Measurements from ENCODE around the gene TANC1.

TANC1 gene

DNA sequence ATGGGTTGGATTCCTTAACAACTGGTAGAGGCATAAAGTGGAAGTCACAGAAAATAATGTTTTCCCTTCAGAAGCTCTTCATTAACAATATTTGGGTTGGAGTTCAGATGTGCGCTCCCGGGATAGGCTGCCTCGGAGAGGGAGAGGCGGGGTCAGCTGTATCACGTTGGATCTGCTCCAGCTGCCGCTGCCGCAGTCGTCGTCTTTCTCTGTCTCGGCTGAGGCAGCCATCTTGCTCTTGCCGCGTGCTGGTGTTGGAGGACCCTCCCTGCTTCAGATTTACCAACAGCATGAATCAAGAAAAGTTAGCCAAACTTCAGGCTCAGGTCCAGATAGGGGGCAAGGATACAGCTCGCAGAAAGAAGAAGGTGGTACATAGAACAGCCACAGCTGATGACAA, 35.1 kb downstream of the TANC1 start:
- no peak for TF ChIP-seq JUND (IDR thresholded peaks at IDR 0.05; ENCODE audit: low read depth)

DNA sequence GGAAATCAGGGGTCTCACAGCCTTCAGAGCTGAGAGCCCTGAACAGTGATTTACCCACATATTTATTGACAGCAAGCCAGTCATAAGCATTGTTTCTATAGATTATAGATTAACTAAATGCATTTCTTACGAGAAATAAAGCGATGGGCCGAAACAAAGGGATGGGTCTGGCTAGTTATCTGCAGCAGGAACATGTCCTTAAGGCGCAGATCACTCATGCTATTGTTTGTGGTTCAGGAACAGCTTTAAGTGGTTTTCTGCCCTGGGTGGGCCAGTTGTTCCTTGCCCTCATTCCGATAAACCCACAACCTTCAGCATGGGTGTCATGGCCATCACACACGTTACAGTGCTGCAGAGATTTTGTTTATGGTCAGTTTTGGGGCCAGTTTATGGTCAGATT, 36.4 kb downstream of the TANC1 start:
- in situ Hi-C loops (cut with HindIII; ENCODE audit: low pct_unique_long_range_greater_than_20kb, low sequenced_read_pairs) = no loop called here
- no peak for DNase-seq (ENCODE audit: low read depth in 1 of 2, low spot score in 1 of 2)
- no peak for TF ChIP-seq JUND (IDR thresholded peaks at IDR 0.05; ENCODE audit: low read depth)

More for the DNA sequence above, 35.1 kb downstream of the TANC1 start:
- in situ Hi-C loops (cut with HindIII; ENCODE audit: low pct_unique_long_range_greater_than_20kb, low sequenced_read_pairs) = no loop called here
- no peak for DNase-seq (ENCODE audit: low read depth in 1 of 2, low spot score in 1 of 2)

DNA sequence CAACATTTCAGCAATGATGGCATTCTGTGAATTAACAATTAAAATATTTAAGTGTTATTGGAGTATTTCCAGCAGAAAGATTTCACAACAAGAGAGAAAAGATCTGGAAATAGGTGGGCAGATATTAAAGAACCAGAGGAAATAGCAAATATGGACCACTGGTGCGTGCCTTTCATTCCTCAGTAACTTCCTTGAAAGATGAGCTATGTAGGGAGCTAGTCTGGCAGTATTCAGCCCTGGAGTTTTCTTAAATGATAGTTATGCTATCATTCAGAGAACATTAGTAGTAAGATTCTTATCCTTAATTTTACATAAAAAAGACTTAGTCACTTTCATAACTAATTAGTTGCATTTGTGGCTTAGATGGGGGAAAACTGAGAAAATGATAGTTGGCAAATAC, 41.5 kb downstream of the TANC1 start:
- no peak for TF ChIP-seq JUND (IDR thresholded peaks at IDR 0.05; ENCODE audit: low read depth)
- in situ Hi-C loops (cut with HindIII; ENCODE audit: low pct_unique_long_range_greater_than_20kb, low sequenced_read_pairs) = no loop called here
- no peak for DNase-seq (ENCODE audit: low read depth in 1 of 2, low spot score in 1 of 2)

DNA sequence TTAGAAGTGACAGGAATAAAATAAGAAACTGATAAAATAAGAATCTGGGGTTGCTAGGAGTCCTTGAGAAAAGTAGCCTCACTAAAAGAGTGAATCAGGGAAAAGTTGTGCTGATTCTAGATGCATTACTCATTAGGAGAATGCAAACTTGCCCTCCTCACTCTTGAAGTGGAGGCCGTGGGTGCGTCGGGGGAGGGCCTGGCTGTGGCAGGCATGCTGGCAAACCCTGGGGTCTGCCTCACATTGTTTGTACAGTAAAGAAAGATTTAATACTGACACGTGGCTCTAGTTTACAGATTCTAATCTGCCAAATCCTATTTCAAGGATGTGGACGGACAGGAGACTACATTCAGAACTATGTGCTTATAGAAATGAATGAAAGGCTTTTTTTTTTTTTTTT, 41.9 kb downstream of the TANC1 start:
- TF ChIP-seq JUND (IDR thresholded peaks at IDR 0.05; ENCODE audit: low read depth) = no peak
- no peak for DNase-seq (ENCODE audit: low read depth in 1 of 2, low spot score in 1 of 2)
- in situ Hi-C loops (cut with HindIII; ENCODE audit: low pct_unique_long_range_greater_than_20kb, low sequenced_read_pairs) = no loop called here

DNA sequence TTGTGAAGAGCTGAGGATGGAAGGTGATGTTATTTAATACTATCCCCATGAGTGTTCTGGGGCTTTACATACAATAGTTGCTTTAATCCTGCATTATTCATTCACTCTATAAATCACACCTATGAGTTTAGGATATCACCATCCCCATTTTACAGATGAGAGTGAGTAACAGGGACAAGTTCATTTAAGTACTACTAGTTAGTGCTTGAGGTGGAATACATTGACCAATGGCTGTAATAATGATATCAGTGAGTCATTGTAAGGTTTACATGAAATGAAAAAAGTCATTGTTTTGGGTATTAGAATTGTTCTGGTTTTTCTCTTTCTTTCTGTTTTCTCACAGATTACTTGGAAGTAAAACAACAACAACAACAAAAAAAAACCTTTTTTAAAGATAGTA, 42.5 kb downstream of the TANC1 start:
- DNase-seq (ENCODE audit: low read depth in 1 of 2, low spot score in 1 of 2) = no peak
- TF ChIP-seq JUND (IDR thresholded peaks at IDR 0.05; ENCODE audit: low read depth) = no peak
- in situ Hi-C loops (cut with HindIII; ENCODE audit: low pct_unique_long_range_greater_than_20kb, low sequenced_read_pairs) = no loop called here

DNA sequence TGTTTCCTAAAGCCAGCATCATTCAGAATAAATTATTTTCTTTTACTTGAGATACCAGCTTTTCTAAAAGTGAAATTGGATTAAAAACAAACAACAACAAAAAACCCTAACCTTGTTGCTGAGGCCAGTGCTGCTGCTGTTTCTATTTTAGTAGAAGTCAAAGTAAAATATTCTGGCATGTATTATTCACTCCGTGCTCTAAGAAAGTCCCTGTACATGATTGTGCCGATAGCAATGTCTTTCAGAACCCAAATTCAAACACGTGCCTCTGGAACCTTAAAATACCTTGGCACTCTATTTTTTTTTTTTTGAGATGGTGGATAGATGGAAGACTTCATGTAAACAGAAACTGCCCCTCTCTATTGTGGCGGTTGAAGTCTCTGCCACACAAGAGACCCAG, 43.7 kb downstream of the TANC1 start:
- no peak for TF ChIP-seq JUND (IDR thresholded peaks at IDR 0.05; ENCODE audit: low read depth)
- no peak for DNase-seq (ENCODE audit: low read depth in 1 of 2, low spot score in 1 of 2)
- in situ Hi-C loops (cut with HindIII; ENCODE audit: low pct_unique_long_range_greater_than_20kb, low sequenced_read_pairs) = no loop called here

DNA sequence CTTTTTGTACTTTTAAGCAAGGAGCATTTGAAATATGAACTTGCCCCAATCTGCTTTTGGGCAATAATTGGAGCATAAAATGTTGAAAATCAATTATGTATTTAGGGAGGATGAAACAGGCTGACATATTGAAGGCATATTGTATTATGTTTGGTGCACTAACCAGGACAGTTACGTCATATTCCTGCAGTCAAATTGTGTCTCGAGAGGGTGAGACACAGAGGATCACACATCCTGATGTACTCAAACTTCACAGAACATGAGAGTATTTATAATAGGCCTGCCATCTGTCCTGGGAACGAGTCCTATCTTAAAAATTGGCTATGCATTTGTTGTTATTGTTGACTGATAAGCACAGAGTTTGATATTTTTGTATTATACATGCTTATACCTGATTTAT, 44.7 kb downstream of the TANC1 start:
- DNase-seq (ENCODE audit: low read depth in 1 of 2, low spot score in 1 of 2) = no peak
- in situ Hi-C loops (cut with HindIII; ENCODE audit: low pct_unique_long_range_greater_than_20kb, low sequenced_read_pairs) = no loop called here

DNA sequence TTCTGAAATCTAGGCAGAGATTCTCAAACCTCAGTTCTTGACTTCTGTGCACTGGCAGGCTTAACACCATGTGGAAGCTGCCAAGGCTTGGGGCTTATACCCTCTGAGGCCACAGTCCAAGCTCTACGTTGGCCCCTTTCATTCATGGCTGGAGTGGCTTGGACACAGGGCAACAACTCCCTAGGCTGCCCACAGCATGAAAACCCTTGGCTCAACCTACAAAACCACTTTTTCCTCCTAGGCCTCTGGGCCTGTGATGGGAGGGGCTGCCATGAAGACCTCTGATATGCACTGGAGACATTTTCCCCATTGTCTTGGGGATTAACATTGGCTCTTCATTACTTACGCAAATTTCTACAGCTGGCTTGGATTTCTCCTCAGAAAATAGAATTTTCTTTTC, 46.7 kb downstream of the TANC1 start:
- TF ChIP-seq JUND (IDR thresholded peaks at IDR 0.05; ENCODE audit: low read depth) = no peak
- DNase-seq (ENCODE audit: low read depth in 1 of 2, low spot score in 1 of 2) = no peak
- in situ Hi-C loops (cut with HindIII; ENCODE audit: low pct_unique_long_range_greater_than_20kb, low sequenced_read_pairs) = no loop called here

More for the DNA sequence above, 44.7 kb downstream of the TANC1 start:
- no peak for TF ChIP-seq JUND (IDR thresholded peaks at IDR 0.05; ENCODE audit: low read depth)

DNA sequence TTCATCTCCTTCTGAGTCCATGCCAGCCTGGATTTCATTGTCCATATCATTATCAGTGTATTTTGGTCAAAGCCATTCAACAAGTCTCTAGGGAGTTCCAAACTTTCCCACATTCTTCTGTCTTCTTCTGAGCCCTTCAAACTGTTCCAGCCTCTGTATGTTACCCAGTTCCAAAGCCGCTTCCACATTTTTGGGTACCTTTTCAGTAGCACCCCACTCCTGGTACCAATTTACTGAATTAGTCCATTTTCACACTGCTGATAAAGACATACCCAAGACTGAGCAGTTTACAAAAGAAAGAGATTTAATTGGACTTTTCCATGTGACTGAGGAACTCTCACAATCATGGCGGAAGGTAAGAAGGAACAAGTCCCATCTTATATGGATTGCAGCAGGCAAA, 47.4 kb downstream of the TANC1 start:
- in situ Hi-C loops (cut with HindIII; ENCODE audit: low pct_unique_long_range_greater_than_20kb, low sequenced_read_pairs) = no loop called here
- no peak for DNase-seq (ENCODE audit: low read depth in 1 of 2, low spot score in 1 of 2)
- TF ChIP-seq JUND (IDR thresholded peaks at IDR 0.05; ENCODE audit: low read depth) = no peak

DNA sequence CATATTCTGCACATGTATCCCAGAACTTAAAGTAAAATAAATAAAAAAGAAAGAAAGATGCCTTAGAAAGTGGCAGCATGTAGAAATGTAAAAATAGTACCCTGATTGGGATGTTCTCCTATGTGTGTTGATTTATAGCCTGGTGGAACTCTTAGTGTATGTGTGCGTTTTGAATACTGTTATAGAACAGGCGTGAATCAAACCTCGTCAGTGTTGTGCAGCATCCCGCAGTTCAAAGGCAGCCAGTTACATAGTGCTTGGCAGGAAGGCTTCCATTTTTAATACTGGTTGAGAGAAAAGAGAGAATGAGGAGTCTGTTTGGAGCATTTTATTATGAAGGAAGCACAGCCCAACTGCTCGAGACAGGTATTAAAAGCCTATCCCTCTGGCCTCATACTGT, 49.4 kb downstream of the TANC1 start:
- no peak for DNase-seq (ENCODE audit: low read depth in 1 of 2, low spot score in 1 of 2)
- in situ Hi-C loops (cut with HindIII; ENCODE audit: low pct_unique_long_range_greater_than_20kb, low sequenced_read_pairs) = no loop called here
- TF ChIP-seq JUND (IDR thresholded peaks at IDR 0.05; ENCODE audit: low read depth) = no peak

DNA sequence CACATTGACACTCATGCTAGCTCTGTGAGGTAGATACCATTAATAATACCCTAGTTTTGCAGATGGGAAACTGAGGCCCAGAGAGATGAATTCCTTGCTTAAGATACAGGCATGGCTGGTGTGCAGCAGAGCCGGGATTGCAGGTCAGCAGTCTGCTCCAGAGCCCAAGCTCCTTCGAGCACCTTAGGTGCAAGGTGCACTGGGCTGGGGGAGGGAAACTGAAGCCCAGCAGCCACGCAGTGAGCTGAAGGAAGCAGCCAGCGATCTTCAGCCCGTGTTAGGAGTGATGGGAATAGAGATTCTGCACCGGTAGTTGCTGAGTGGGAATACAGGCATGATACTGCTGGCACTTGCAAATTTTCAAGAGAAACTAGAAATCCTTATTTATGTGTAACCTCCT, 50.6 kb downstream of the TANC1 start:
- in situ Hi-C loops (cut with HindIII; ENCODE audit: low pct_unique_long_range_greater_than_20kb, low sequenced_read_pairs) = no loop called here
- DNase-seq (ENCODE audit: low read depth in 1 of 2, low spot score in 1 of 2) = no peak
- no peak for TF ChIP-seq JUND (IDR thresholded peaks at IDR 0.05; ENCODE audit: low read depth)

DNA sequence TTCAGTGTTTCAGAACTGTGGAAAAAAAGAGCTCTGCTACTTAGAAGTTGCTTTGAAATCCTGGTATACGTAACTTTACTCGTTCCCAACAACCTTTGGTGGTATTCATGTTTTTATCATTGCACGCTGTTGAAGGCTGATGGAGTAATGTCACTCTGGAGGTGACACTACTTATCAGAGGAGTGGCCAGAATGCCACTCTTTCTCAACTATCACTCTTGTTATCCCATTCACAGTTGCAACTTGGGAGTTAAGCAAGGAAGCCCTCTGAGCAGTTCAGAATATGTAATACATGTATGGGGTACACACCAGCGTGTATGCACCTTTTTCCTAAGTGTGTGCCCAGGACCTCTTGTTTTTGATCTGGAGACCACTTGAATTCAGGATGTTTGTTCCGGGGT, 53.6 kb downstream of the TANC1 start:
- no peak for DNase-seq (ENCODE audit: low read depth in 1 of 2, low spot score in 1 of 2)
- in situ Hi-C loops (cut with HindIII; ENCODE audit: low pct_unique_long_range_greater_than_20kb, low sequenced_read_pairs) = no loop called here
- TF ChIP-seq JUND (IDR thresholded peaks at IDR 0.05; ENCODE audit: low read depth) = no peak

DNA sequence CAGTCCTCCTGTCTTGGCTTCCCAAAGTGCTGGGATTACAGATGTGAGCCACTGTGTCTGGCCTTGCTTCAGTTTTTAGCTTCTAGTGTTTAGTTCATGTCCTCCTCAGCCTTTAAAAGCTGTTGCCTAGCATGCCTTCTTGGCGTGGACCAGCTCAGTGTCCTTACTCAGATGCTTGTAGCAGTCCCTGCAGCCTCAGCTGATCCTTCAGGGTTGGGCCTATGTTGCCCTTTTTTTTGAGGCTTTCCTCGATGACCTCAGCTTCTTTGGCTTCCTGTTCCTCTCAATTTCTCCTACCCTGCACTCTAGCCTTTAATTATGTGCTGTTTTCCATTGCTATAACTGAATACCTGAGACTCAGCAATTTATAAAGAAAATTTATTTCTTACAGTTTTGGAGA, 57.7 kb downstream of the TANC1 start:
- in situ Hi-C loops (cut with HindIII; ENCODE audit: low pct_unique_long_range_greater_than_20kb, low sequenced_read_pairs) = no loop called here
- no peak for TF ChIP-seq JUND (IDR thresholded peaks at IDR 0.05; ENCODE audit: low read depth)
- no peak for DNase-seq (ENCODE audit: low read depth in 1 of 2, low spot score in 1 of 2)

DNA sequence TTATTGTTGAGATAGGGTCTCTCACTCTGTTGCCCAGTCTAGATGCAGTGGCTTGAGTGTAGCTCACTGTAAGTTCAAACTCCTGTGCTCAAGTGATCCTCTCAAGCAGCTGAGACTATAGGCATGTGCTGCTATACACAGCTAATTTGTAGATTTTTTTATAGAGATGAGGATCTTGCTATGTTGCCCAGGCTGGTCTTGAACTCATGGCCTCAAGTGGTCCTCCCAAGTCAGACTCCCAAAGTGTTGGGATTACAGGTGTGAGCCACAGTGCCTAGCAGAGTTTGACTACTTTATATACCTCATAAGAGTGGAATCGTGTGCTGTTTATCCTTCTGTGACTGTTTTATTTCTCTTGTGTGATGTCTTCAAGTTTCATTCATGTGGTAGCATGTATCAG, 60.3 kb downstream of the TANC1 start:
- in situ Hi-C loops (cut with HindIII; ENCODE audit: low pct_unique_long_range_greater_than_20kb, low sequenced_read_pairs) = no loop called here
- DNase-seq (ENCODE audit: low read depth in 1 of 2, low spot score in 1 of 2) = no peak
- no peak for TF ChIP-seq JUND (IDR thresholded peaks at IDR 0.05; ENCODE audit: low read depth)

DNA sequence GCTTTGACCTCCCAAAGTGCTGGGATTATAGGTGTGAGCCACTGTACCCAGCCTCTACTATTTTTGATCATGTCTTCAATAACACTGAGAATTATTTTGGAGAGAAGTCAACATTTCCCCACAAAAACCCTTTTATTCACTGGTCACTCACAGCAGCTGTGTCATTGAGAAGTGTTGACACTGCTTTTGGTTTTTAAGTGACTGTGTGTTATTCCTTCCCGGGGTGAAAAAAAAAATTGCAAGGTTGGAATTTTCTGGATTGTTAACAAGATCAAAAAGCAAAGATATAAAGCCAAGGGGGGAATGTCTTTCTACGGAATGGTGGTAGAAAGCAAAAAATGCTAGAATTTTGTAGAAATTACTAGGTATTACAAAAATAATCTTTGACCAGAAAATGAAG, 61.5 kb downstream of the TANC1 start:
- TF ChIP-seq JUND (IDR thresholded peaks at IDR 0.05; ENCODE audit: low read depth) = no peak
- DNase-seq (ENCODE audit: low read depth in 1 of 2, low spot score in 1 of 2) = no peak
- in situ Hi-C loops (cut with HindIII; ENCODE audit: low pct_unique_long_range_greater_than_20kb, low sequenced_read_pairs) = no loop called here

Measured in T47D (cell line).